Activated effector memory CD4-positive, alpha-beta T cell treated with anti-CD3 and anti-CD28 coated beads, Interleukin-2, amount 50 U/mL, for 16 hours (primary cell): ENCODE data around the gene LMO2.

ENCODE experiments used
- DNase-seq: peaks from one replicate; pipeline ENCODE4 v3.0.0-alpha.2; 2020

The LMO2 gene

DNA sequence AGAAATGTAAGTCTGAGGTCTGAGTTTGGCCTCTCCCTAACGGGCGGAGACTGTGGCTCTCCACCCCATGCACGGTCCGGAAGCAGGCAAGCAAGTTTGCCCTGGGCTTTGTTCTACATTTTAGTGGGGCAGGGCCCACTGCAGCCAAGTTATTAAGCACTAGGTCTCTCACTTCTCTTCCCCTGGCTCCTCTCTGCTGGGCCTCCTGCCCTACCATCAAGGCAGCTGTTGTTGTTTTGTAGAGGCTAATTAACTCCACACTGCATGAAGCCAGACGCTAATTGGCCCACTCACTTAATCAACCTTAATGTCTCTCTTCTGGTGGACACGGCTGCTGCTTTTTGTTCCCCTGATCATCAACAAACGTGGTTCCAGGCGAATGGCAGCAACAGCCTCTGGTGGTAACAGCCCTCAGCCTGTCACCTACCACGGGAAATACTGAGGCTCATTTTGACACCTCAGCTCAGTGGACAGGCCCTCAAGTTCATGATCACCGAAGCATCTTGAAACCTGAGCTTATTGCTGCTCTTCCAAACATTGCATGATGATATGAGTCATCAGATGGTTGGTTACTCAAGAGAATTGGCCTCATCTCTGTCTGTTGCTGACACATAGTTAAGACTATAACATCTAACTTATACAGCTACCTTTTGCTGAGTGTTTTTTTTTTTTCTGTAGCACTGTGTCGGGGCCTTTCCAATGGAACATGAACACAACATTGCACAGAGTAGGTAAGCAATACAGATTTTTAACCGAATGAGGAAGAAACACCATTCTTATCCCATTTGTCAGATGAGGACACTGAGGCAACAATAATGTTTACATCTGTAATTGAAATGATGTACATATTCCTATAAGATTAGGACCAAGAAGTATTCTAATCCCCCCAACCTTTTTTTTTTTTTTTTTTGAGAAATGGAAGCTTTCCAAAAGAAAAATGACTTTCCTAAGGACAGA is 20.8 kb upstream of the LMO2 start:
- DNase-seq: no peak

DNA sequence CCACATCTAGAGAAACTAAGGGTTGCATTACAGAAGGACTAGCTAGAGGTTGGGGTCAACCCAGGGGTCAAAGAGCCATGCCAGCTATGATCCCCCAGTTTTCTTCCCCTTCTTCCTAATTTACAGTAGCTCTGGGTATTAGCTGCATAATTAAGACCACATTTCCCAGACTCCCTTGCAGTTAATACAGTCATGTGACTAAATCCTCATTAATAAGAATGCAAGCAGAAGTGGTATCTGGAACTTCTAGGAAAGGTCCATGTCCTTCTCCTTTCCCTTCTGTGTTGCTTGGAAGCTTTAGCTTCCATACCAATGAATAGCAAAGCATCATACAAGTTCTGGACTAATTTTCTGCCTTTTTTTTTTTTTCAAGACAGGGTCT is 19.1 kb upstream of the LMO2 start:
- DNase-seq: no peak

DNA sequence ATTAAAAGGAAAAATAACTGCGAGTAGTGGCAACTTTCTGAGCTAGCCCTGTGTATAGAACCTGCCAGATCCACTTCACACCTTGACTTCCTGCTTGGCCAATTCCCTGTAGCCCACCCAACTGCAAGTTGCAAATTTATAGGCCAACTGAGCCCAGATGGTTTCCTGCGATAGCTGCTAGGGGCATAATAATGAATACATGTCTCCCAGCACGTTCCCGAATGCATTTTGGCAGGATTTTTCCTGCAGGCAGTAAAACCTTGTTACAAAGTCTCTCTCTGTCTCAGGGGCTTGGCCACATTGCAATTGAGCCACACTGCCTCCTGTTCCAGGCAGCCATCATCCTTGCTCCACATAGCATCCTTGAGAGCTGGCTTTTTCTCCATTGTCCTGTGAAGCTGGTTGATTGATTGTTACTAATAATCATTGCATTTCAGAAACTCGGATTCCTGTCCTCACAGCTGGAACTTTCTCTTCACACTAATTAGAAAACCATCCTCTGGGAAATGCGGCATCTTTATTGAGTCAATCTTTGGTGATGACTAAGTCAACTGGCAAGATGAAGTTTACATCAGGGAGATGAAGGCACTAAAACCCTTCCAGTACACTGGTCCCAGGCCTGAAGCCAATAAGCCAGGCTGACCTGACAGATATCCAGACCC is 18.6 kb upstream of the LMO2 start:
- no peak for DNase-seq

DNA sequence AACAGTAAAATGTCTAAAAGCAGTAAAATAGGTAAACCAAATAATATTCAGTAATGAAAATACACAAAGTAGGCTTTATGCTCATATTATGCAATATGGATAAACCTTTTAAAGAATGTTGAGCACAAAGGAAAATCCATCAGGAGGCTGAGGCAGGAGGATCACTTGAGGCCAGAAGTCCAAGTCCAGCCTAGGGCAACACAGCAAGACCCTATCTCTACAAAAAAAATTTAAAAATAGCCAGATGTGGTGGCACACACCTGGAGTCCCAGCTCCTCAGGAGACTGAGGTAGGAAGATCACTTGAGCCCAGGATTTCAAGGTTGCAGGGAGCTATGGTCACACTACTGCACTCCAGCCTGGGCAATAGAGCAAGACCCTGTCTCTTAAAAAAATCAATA is 17.7 kb upstream of the LMO2 start:
- no peak for DNase-seq

DNA sequence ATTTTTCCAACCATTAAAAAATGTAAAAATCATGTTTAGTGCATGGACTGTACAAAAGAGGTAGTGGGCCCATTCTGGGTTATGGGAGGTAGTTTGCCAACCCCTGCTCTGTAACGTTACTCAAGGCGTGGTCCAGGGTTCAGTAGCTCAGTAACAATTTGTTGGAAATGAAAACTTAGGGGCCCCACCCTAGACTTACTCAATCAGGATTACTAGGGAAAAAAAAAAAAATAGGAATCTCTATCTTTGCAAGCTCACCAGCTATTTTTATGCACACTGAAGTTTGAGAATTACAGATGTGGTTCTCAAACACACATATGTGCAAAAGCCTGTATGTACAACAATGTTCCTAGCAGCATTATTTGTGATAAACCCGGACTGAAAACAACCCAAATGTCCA is 17.3 kb upstream of the LMO2 start:
- no peak for DNase-seq

DNA sequence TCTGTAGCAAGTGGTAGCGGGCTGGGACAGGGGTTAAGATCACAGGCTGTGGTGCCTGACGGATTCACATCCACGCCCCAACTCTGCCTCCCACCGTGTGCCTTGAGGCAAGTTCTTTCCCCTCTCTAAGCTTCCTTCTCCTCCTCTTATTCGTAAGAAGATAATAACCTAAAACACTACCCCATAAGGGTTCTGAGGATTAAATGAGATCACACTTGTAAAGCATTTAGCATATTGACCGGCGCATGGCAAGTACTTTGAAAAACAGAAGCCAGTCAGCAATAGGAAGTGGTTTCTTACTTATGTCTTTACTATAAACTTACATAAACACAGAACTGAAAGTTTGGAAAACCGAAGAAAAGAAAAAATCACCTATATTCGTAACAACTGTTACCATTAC is 15.5 kb upstream of the LMO2 start:
- DNase-seq: no peak

DNA sequence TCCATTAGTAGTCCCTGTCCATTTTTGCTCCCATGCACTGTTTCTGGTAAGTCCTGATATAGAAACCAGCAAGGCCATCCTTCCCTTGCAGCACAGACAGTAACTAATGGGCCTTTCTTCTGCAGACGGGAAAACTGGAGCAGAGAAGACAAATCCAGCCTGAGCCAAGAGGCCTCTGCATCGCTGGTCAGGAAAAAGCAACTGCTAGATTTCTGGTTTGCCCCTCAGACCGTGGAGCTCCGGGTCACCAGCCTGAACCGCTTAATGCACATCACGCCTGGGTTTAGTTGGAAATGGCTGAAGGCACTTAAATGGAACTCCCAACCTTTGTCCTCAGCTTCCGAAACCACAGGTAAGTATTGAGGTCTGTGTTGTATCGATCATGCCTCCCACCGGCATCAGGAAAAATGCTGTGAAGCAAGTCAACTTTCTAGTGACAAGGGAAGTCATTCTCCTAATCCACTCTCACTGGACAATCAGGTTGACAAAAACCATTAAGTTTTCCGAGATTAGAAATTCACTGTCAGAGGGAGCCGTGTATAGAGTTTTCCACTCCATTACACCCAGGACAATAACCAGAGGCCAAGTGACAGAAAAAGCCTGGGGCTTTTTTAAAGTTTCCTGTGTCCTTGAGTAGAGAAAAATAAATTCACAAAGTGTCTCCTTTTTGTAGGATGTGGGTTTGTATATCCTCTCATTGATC is 14.8 kb upstream of the LMO2 start:
- DNase-seq: no peak

DNA sequence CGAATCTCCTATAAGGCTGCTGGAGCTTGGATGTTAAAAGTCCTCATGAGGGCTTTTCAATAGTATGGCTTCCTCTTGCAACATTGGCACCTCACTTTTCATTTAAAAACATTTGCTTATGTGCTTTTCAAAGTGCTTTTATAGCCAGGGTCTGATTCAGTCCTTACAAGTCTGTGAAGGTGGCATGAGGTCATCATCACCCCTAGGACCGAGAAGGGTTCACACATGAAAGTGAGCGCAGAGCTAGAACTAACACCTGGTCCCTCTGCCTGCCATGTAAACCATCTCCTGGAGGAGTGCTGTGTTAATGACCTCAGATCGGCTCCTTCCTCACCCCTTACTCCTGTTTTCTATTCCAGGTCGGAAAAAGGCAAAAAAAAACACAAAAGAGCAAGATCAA is 12.2 kb upstream of the LMO2 start:
- no peak for DNase-seq

DNA sequence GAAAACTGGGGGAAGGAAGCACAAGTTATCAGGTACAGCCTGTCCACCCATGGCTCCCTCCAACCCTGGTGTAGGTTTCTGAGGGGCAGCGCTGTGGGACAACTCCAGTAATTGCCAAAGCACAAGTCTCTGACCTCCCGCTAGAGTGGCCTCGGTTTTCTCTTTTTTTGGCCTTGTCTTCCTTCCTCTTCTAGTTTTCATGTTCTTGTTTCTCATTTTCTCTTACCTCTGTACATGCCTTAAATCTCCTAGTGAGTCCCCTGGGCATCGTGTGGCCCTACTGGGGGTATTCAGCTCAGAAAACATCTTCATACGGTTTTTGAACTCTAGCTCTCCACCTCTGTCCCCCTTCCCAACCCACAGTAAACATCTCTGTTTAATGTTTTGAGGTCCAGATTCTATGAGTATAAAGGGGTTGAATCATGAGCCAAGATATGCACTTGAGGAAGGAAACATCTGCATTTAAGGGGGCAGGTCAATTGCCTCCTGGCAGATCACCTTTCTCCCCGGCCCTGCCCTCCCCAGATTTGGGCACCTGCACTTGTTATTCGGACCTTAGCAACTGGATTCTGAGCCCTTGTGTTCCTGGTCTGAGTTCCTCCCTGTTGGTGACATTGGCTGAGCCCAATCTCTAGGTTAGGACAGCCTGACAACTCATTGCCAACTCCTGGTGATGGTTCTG is 8.4 kb upstream of the LMO2 start:
- DNase-seq: no peak

DNA sequence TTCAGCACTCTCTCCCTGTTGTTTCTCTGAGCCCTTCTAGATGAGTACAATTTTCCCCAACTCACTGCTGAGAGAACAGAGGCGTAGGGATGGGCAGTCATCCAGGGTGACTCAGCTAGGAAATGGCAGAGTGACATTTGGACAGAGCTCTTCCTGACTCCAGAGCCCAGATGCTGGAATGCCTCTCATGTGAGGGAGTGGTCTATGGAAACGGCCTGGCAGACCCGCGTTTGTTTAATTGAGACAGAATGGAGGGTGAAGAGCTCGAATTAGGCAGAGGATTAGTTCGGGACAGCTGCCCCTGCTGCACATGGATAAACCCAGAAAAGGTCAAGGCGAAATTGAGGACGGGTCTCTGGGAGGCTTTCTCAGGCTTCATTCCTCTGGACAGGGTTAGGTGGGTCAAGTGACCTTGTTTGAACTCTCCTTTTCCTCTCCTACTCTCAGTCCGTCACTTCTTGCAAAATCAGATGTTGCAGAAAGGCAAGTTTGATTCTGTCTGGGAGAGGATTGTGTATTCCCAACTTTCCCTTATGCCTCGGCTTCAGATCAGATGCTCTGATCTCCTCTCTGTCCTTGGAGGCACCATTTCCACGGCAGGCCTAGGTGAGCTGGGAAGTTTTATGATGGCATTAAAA is 7.6 kb upstream of the LMO2 start:
- no peak for DNase-seq

DNA sequence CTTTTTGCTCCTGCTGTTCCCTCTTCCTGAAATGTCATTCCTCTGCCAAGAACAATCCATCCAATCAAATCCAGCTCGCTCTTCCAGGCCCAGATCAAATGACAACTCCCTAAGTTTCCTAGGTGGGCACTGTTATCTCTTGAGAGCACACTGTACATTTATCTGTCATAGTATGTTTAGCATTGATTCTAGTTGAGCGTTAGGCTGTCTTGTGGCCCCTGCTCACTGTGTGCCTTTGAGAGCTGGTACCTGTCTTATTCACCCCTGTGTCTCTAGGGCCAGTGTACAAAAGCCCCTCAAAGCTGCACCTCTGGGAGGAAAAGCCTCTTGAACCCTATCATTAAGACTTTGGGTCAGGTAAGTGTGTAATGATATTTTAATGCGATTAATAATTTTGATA is 7.1 kb upstream of the LMO2 start:
- DNase-seq: no peak

DNA sequence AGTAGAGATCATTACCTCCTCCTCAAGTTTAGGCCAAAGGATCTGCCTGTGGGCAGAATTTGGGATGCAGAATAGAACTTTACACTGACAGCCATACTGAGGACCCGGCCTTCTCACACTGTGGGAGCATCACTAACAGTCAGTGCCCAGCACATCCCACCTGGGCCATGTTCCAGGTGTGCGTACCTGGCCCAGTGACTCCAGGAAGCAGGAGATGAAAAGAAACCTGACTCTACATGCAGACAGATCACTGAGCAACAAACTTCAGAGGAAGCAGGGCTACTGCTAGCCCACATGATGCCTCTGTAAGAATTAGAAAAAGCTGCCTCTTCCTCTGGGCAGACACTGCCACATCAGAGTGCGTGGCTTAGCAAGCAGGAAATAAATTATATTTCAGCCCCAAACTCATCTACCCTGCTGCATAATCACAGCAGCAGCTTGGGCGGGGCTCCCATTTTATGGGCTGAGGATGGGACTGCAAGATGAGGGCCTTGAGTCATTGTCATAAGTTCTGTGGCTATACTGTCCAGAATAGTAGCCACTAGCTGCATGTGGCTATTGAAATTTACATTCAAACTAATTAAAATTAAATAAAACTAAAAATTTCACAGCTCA is 6.0 kb upstream of the LMO2 start:
- no peak for DNase-seq

DNA sequence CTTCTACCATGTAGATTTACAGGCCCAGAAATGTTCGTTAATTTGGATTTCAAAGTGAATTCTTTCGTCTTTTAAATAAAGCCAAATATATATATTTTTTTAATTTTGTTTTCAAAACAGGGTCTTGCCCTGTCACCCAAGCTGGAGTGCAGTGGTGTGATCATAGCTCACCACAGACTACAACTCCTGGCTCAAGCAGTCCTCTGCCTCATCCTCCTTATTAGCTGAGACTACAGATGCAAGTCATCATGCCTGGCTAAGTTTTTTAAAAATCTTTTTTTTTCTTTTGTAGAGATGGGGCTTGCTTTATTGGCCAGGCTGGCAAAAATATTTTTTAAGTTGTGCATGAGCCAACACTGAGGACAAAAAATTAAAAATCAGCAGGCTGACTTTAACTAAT is 5.0 kb upstream of the LMO2 start:
- DNase-seq: no peak

DNA sequence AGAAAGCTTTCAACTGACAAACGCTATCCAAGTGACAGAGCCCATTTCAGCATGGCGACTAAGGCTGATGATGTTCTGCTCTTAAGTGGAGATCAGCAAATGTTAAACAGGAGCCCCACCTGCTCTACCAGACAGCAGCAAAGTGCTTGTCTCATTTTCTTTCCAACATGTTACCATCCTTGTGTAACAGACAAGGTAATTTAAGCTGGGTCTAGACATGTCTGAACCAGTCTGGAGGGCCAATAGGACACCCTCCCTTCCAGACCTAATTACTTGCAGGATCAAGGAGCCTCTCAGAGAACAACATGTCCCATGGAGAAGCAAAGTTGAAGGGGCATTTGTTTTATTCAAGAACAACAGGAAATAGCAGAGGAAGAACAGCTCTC is 3.9 kb upstream of the LMO2 start:
- no peak for DNase-seq

DNA sequence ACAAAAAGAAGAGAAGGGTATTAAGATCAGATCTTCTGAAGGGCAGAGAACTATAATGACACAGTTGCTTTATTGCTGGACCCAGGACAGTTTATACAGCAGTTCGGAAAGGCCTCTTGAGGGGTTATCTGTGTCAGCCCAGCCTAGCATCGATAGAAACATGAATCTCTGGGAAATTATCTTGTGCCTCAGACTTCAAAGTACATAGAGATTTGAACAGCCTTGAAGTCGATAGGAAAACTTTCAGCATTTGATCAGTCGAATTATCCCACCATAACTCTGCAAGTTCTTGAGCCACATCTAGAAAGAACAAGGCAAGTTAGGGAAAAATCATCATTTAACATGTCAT is 2.5 kb upstream of the LMO2 start:
- DNase-seq: no peak

DNA sequence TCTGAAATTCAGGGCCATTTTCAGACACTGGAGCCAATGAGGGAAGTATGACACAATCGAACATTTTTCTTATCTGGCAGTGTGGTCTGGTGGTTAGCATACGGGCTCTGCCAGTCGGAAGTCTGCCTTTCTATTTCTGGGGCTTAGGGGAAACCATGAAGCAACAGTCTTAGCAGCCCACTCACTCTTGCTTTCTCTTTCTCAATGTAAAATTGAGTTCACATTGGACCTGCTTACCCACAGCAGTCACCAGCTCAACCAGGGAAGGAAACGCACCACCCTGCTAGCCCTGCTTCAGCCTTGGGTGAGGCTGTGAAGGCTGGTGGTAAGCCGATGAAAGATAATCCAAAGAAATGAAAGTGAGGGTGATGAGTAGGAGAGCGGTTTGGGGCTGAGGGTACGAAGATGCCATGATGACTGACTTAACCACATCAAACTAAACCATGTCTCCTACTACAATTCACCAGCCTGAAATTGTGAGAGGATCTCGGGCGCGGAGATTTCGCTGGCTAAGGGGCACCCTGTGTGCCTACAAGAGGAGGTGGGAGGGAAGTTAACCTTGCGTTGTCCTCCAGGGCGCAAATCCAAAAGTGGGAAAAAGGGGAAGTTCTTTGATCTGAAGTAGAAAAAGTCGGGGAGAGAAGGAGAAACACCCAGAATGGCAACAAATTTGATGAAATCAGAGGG is 2.0 kb upstream of the LMO2 start:
- peak; percentile 86 for DNase-seq

DNA sequence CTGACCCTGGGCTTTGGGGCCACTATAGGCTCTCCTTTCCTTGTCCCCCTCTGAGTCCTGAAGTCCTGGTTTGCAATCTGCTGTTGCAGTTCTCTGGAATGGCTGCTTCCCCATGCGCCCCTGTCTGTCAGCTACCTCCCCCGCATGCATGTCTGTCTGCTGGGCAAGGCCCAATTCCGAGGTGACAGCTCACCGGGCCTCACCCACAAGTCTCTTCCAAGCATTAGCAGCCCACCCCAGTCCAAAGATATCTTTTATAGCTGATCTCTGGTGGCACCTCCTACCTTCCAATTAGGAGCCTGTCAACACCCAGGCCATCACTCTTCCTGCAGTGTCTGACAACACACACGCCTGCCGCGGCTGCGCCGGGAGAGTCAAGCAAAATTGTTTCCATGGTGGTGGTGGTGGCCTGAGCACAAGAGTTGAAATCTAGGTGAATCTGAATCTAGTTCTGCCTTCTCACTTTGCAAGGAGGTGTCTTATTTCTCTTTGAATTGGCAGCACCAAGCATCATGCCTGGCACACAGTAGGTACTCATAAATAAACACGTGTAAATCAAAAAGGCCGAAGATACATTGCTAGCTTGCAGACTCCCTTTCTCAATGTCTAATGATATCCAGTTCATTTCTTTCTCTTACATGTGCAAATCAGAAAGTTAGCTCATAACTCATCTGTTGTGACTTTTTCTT is 1.2 kb upstream of the LMO2 start:
- DNase-seq: no peak

DNA sequence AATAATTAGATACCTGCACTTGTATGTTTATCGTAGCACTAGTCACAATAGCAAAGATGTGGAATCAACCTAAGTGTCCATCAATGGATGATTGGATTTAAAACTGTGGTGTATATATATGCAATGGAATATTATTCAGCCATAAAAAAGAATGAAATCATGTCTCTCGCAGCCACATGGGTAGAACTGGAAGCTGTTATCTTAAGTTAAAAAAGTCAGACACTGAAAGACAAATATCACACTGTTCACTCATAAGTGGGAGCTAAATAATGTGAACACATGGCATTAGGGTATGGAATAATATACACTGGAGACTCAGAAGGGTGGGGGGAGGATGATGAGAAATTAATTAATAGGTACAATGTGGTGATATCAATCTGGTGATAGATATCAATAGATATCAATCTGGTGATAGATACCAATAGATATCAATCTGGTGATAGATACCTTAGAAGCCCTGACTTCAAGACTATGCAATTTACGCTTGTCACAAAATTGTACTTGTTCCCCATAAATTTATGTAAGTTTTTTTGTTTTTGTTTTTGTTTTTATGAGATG is 2.0 kb downstream of the LMO2 start:
- no peak for DNase-seq

DNA sequence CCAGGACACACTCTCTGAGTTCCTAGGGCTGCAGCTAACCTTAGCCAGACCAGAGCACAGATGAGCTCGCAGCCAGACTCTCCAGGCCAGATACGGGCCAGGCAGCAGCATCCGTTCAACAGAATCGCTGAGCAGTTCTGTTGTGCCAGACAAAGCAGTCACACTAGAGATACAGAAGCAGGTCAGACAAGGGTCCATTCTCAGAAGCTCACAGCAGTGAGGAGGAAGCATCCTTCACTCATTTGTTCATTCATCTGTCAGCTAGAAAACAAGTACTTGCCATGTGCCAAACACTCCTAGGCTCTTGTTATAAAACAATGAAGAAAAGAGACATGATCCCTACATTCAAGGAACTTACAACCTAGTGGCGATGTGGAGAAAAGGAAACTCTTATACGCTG is 2.6 kb downstream of the LMO2 start:
- no peak for DNase-seq

DNA sequence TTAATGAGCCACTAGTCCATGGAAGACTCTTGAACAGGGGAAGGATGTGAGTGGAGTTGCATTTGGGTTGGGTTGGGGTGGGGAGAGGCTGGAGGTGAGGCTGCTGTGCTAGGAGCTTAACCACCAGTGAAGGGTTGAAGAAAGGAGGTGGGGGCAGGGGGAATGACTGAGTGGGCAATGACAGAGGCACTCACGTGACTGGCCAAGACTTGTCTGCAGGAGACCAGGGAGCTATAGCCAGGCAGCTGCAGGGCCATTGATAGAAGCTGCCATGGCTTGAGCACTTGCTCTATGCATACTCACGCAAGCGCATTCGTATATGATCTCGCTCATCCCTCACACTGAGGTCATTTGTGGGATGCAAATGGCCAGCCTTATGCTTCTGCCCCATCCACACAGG is 4.0 kb downstream of the LMO2 start:
- DNase-seq: no peak
